Measurements from ENCODE around the gene SMIM41. TPM values are rescaled to one million over a fixed set of nuclear protein-coding genes. Genes with fewer than 3 reads are reported as not detected.

The SMIM41 gene
- total RNA-seq (10 to 100 TPM; 15.6 to 21.7 TPM), polyA plus RNA-seq (ENCODE audit: insufficient read depth, low read depth, low replicate concordance) (2.6 TPM)
- long read RNA-seq, donor 1, partial matches to known transcripts, result 0 of 3 reads
- long read RNA-seq, donor 1, other reads (novel, unspliced or antisense), result 0 of 3 reads
- long read RNA-seq, donor 2, result 0 reads

- H3K9me3 ChIP-seq, result no peaks in the 10 kb centered on the region
- H3K27ac ChIP-seq, result peak within 1 kb of the TSS; percentile 80 to 87
- no peaks in the 10 kb centered on the region for H3K36me3 ChIP-seq (ENCODE audit: low read depth, missing control alignments)
- H3K27me3 ChIP-seq, result no peaks in the 10 kb centered on the region
- H3K4me3 ChIP-seq, result peak within 1 kb of the TSS; percentile 44 to 69
- no peak for TF ChIP-seq CTCF (IDR thresholded peaks at IDR 0.05)
- TF ChIP-seq POLR2A (IDR thresholded peaks at IDR 0.05), result no peak
- 19 to 46% methylated on average over 11 to 67 of the region's 87 CpGs for WGBS, 2 donors
- H3K4me1 ChIP-seq, result peaks cover 45% of the 10 kb centered on the region
- DNase-seq, result no peak
- intact Hi-C loops (cut with DNase I; ENCODE audit: low total_unique reads), result loop anchor here (5.0 kb wide), 1 partner anchor 52 kb away; no protein-coding TSS in a partner anchor
Observed at GRCh38 chr12:52079576-52080402, at the start of gene SMIM41. Gene SMIM41 (plus strand): TSS chr12:52079704. CDS start chr12:52079780, 76 bp downstream.

- H3K4me1 ChIP-seq, result peaks cover 22% of the 10 kb centered on the region
- peak; percentile 94 for DNase-seq
- no peak for TF ChIP-seq CTCF (IDR thresholded peaks at IDR 0.05)
- no peak for TF ChIP-seq POLR2A (IDR thresholded peaks at IDR 0.05)
Observed at GRCh38 chr12:52032446-52032803, 47.1 kb upstream of the SMIM41 start.

DNA sequence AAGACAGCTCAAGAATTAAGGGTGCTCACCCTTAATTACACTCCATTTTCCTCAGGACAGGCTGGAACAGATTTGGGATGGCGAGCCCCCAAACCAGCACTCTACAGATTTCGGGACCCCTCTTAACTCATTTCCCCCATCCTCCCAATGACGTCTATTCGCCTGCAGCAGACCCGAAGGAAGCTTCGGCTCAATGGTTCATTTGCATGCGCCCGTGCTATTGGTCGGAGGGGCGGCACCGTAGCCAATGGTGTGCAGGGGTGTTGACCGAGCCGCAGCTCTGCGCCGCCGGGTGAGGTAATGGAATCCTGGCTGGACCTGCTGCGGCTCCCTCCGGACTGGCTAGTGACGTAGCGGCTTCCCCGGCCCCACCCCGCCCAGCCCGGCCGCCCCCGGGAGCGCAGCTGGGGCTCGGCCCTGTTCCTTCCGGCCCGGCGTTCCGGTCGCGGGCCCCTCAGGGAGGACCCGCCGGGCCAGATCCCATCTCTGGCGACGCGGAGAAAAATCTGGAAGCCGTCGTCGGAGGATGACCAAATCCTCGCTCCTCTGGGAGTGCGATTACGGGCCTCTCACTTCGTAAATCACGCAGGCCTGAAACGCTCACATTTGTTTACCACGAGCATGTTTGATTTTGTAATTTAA is 46.6 kb upstream of the SMIM41 start:
- Histone ChIP-seq H3K9me3 (no peaks in the 10 kb centered on the region), H3K27ac (peak overlapping the region; percentile 78 to 97), H3K36me3 (ENCODE audit: low read depth, missing control alignments) (no peaks in the 10 kb centered on the region), H3K27me3 (no peaks in the 10 kb centered on the region), H3K4me3 (peak overlapping the region; percentile 35 to 49), H3K4me1 (peaks cover 26% of the 10 kb centered on the region)
- intact Hi-C loops (cut with DNase I; ENCODE audit: low total_unique reads), result no loop called here
- DNase-seq, result peak; percentile 99
- WGBS, 2 donors, result 0 to 1% methylated on average over 20 to 42 of the region's 48 CpGs
- no peak for TF ChIP-seq CTCF (IDR thresholded peaks at IDR 0.05)
- peak; percentile 54 for TF ChIP-seq POLR2A (IDR thresholded peaks at IDR 0.05)

More at GRCh38 chr12:52032446-52032803, 47.1 kb upstream of the SMIM41 start:
- Histone ChIP-seq H3K36me3 (ENCODE audit: low read depth, missing control alignments) (no peaks in the 10 kb centered on the region), H3K27me3 (no peaks in the 10 kb centered on the region), H3K27ac (peak overlapping the region; percentile 78 to 97), H3K9me3 (no peaks in the 10 kb centered on the region), H3K4me3 (peak overlapping the region; percentile 35 to 49)
- intact Hi-C loops (cut with DNase I; ENCODE audit: low total_unique reads), result no loop called here
- WGBS, 2 donors, result 4 to 6% methylated on average over 5 of the region's 5 CpGs

DNA sequence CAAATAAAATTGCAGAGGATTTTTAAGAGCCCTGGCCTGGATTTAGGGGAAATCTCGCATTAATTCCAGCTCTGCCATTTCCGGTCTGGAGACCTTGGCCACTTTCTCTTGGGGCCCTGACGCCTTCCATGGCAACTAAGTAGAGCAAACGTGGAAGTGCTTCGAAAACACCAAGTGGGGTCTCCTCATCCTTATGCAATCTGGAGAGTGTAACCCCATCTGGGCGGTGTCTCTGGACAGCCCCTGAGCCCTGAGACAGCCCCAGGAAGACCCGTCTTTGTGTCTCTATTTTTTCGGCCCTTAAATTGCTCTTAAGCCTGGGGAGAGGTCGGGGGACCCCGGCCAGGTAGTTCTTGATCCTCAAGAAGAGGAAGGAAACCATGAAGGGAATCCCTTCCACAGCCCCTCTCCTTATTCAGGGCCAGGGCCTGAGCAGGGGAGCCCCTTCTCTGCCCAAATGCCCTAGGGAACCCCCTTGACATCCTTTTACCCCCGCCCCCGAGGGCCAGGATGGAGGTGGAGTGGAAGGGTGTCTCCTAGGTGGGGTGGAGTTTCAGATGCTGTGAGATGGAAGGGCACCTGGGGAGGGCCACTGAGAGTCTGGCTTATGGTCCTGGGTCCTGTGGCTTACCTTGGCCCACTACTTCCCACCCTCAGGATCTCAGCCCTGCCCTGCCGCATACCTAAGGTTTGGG is 45.9 kb upstream of the SMIM41 start:
- Histone ChIP-seq H3K27me3 (no peaks in the 10 kb centered on the region), H3K27ac (peak overlapping the region; percentile 78 to 97), H3K36me3 (ENCODE audit: low read depth, missing control alignments) (no peaks in the 10 kb centered on the region), H3K4me3 (peak overlapping the region; percentile 35 to 49), H3K4me1 (peaks cover 33% of the 10 kb centered on the region), H3K9me3 (no peaks in the 10 kb centered on the region)
- no peak for DNase-seq
- WGBS, 2 donors, result 33 to 44% methylated on average over 12 to 13 of the region's 13 CpGs
- TF ChIP-seq CTCF (IDR thresholded peaks at IDR 0.05) (no peak), POLR2A (IDR thresholded peaks at IDR 0.05) (no peak)
- intact Hi-C loops (cut with DNase I; ENCODE audit: low total_unique reads), result no loop called here

Measured in testis (tissue), 5 donors.